HepG2 (cell line): Measurements from ENCODE around the gene TSPAN9.

Experiments used
- CREB3 ChIP-seq: sonication (generic); formaldehyde crosslinking; IDR thresholded peaks from 2 replicates; pipeline ENCODE4 v1.5.0; 2020; ENCODE audit warnings: missing genetic modification reagents
- EED ChIP-seq: sonication (generic); formaldehyde crosslinking; IDR thresholded peaks from 2 replicates; pipeline ENCODE4 v1.5.0; 2020; ENCODE audit warnings: mild to moderate bottlenecking, missing genetic modification reagents
- ETV5 ChIP-seq: IDR thresholded peaks from 2 replicates; pipeline ENCODE4 v1.6.1; 2018; ENCODE audit warnings: missing biosample characterization, missing genetic modification reagents, inconsistent platforms, borderline replicate concordance
- GTF2F1 ChIP-seq: fragments of 150-350 bp; IDR thresholded peaks from 2 replicates; pipeline ENCODE4 v1.6.1; 2014; ENCODE audit warnings: low read length
- HCFC1 ChIP-seq: fragments of 150-350 bp; IDR thresholded peaks from 2 replicates; pipeline ENCODE4 v1.6.1; 2014; ENCODE audit warnings: low read depth, low read length
- HNF1A ChIP-seq, 2 experiments: sonication (generic) in 1 of 2; formaldehyde crosslinking in 1 of 2; IDR thresholded peaks; 2 replicates each; pipeline versions ENCODE4 v1.4.0 to v1.6.1; 2016 to 2020; ENCODE audit warnings: borderline replicate concordance in 1 of 2, low read depth in 1 of 2, mild to moderate bottlenecking in 1 of 2, missing genetic modification reagents in 1 of 2
- POLR2A ChIP-seq, 2 experiments: IDR thresholded peaks; 2 replicates each; pipeline ENCODE4 v1.6.1; 2011; ENCODE audit warnings: low read depth in 2 of 2, low read length in 2 of 2, mild to moderate bottlenecking in 1 of 2, moderate library complexity in 1 of 2; ENCODE audit not compliant: insufficient read depth in 1 of 2
- PRPF4 ChIP-seq: fragments of 200-400 bp; formaldehyde crosslinking; IDR thresholded peaks from 2 replicates; pipeline ENCODE4 v1.6.1; 2016; ENCODE audit warnings: low read length, low read depth; ENCODE audit not compliant: poor library complexity, severe bottlenecking
- SMC3 ChIP-seq: IDR thresholded peaks from 2 replicates; pipeline ENCODE4 v1.6.1; 2011; ENCODE audit warnings: low read length, improper control_type of control experiment
- SRY ChIP-seq: sonication (generic); formaldehyde crosslinking; IDR thresholded peaks from 2 replicates; pipeline ENCODE4 v1.8.0; 2022; ENCODE audit warnings: mild to moderate bottlenecking, missing genetic modification reagents
- ZNF3 ChIP-seq: IDR thresholded peaks from 2 replicates; pipeline ENCODE4 v1.7.0; 2017; ENCODE audit warnings: inconsistent platforms
- ZNF557 ChIP-seq: sonication (generic); formaldehyde crosslinking; IDR thresholded peaks from 2 replicates; pipeline ENCODE4 v1.4.0; 2020; ENCODE audit warnings: missing genetic modification reagents
- TF ChIP-seq, protein P1 (sequence below): sonication (generic); formaldehyde crosslinking; IDR thresholded peaks from 2 replicates; pipeline ENCODE4 v1.5.0; 2020; ENCODE audit warnings: missing genetic modification reagents
- TF ChIP-seq, protein P2 (sequence below), 2 experiments: IDR thresholded peaks; 2 replicates each; pipeline ENCODE4 v1.6.1; 2011 to 2012; ENCODE audit warnings: low read length in 2 of 2, borderline replicate concordance in 1 of 2, low read depth in 1 of 2, mild to moderate bottlenecking in 1 of 2, moderate library complexity in 1 of 2

DNA sequence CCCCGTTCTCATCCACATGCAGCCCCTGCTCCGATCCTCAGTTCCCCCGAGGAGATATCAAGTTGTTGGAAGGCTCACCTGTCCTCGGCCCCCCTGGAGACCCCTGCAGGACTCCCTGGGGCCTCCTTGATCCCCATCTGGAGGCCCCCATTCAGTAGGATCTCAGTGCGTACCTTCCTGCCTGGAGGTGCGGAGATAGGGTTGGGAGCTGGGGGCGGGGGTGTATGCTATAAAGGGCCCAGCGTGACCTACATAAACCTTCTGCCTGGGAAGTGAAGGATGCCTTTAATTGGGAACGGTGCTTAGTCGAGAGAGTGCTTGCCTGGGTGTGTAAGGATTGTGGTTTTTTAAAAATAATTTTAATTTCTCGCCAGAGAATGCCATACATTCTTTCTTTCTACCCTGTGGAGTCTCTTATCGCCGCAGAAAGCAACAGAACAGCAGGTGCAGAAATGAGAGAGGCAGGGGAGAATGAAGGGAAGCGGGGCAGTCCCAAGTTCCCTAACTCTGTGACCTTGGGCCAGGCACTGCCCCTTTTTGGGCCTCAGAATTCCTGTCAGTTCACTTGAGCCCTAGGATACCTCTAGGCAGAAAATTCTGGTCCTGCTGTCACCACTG, 153.7 kb downstream of the TSPAN9 start:
- TF ChIP-seq HCFC1 (no peak), HNF1A (IDR thresholded peaks at IDR 0.05; ENCODE audit: low read depth) (no peak), HNF1A (CRISPR knock-in tag; IDR thresholded peaks at IDR 0.05; ENCODE audit: borderline replicate concordance) (no peak), ZNF3 (CRISPR knock-in tag) (no peak), EED (no peak), ZNF557 (CRISPR knock-in tag) (no peak), SRY (CRISPR knock-in tag) (no peak), CREB3 (no peak), POLR2A (IDR thresholded peaks at IDR 0.05; ENCODE audit: insufficient read depth in 1 of 2, low read depth in 2 of 2, low read length in 2 of 2) (no peak), PRPF4 (no peak), GTF2F1 (no peak), ETV5 (CRISPR knock-in tag) (no peak), SMC3 (no peak)
- TF ChIP-seq, protein P1, sequence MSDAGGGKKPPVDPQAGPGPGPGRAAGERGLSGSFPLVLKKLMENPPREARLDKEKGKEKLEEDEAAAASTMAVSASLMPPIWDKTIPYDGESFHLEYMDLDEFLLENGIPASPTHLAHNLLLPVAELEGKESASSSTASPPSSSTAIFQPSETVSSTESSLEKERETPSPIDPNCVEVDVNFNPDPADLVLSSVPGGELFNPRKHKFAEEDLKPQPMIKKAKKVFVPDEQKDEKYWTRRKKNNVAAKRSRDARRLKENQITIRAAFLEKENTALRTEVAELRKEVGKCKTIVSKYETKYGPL (CRISPR knock-in tag): no peak
- TF ChIP-seq, protein P2, sequence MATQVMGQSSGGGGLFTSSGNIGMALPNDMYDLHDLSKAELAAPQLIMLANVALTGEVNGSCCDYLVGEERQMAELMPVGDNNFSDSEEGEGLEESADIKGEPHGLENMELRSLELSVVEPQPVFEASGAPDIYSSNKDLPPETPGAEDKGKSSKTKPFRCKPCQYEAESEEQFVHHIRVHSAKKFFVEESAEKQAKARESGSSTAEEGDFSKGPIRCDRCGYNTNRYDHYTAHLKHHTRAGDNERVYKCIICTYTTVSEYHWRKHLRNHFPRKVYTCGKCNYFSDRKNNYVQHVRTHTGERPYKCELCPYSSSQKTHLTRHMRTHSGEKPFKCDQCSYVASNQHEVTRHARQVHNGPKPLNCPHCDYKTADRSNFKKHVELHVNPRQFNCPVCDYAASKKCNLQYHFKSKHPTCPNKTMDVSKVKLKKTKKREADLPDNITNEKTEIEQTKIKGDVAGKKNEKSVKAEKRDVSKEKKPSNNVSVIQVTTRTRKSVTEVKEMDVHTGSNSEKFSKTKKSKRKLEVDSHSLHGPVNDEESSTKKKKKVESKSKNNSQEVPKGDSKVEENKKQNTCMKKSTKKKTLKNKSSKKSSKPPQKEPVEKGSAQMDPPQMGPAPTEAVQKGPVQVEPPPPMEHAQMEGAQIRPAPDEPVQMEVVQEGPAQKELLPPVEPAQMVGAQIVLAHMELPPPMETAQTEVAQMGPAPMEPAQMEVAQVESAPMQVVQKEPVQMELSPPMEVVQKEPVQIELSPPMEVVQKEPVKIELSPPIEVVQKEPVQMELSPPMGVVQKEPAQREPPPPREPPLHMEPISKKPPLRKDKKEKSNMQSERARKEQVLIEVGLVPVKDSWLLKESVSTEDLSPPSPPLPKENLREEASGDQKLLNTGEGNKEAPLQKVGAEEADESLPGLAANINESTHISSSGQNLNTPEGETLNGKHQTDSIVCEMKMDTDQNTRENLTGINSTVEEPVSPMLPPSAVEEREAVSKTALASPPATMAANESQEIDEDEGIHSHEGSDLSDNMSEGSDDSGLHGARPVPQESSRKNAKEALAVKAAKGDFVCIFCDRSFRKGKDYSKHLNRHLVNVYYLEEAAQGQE (IDR thresholded peaks at IDR 0.05; ENCODE audit: borderline replicate concordance in 1 of 2, low read depth in 1 of 2, low read length in 2 of 2): no peak
